Measurements from ENCODE around the gene CPAMD8.

- TF ChIP-seq YY1 (IDR thresholded peaks at IDR 0.05; ENCODE audit: insufficient read depth, insufficient read length) (no peak), SUZ12 (IDR thresholded peaks at IDR 0.05; ENCODE audit: extremely low read depth, insufficient read depth, insufficient read length) (no peak), ZNF274 (IDR thresholded peaks at IDR 0.05; ENCODE audit: low read depth, low read length) (no peak)
Measured at GRCh38 chr19:16869331-16869972, 157.2 kb downstream of the CPAMD8 start.
